GM12878 (cell line): Measurements from ENCODE around the gene KDM2A. TPM values are rescaled to one million over a fixed set of nuclear protein-coding genes. Genes with fewer than 3 reads are reported as not detected.

Source experiments
- ATAC-seq: fragments of 200-7000 bp; cut with Tn5 transposase; 3 replicates; pipeline ENCODE4 v1.9.1; 2020; ENCODE audit warnings: mild to moderate bottlenecking, moderate library complexity
- BruUV-seq: library from RNA; stranded (reverse); fragments of 400-500 nt; replicated peaks from 2 replicates; lab custom pipeline; 2021; lab: Mats Ljungman, UMichigan
- CTCF ChIA-PET: fragments of 300-600 bp; sonication (Branson Sonifier 250); formaldehyde crosslinking; extraction: SDS; loops from one replicate; lab custom pipeline; 2021; ENCODE audit warnings: inconsistent platforms; lab: Yijun Ruan, JAX
- POLR2A ChIA-PET: fragments of 350-600 bp; formaldehyde crosslinking; extraction: SDS; loops from one replicate; lab custom pipeline; 2021; ENCODE audit warnings: inconsistent platforms; lab: Charles Lee
- RAD21 ChIA-PET: fragments of 300-600 bp; sonication (Branson Sonifier 250); formaldehyde crosslinking; loops from one replicate; lab custom pipeline; 2023; ENCODE audit warnings: antibody characterized with exemption; ENCODE audit not compliant: unreplicated experiment; lab: Charles Lee
- SMC1A ChIA-PET: fragments of 300-600 bp; sonication (Branson Sonifier 250); formaldehyde crosslinking; loops from one replicate; lab custom pipeline; 2023; ENCODE audit not compliant: unreplicated experiment, uncharacterized antibody; lab: Charles Lee
- DNase-seq: peaks from one replicate; pipeline ENCODE4 v3.0.0-alpha.2; 2011; ENCODE audit warnings: low read depth, low spot score
- FAIRE-seq: peaks from 3 replicates; lab custom pipeline; 2011; peaks lifted over from hg19 to GRCh38; lab: Jason Lieb, UNC
- H2AFZ ChIP-seq: 2 replicates; pipeline ENCODE4 v1.6.0; 2011; ENCODE audit warnings: low read depth, low read length, control low read depth; ENCODE audit not compliant: control insufficient read depth
- H3K27ac ChIP-seq: 2 replicates; pipeline ENCODE4 v1.5.1; 2011; ENCODE audit warnings: control low read depth; ENCODE audit not compliant: control insufficient read depth, insufficient read depth
- H3K27me3 ChIP-seq, 2 experiments: replicated peaks in 1 of 2; 2 replicates each; pipeline versions ENCODE4 v1.6.0 to v1.6.1; 2011; ENCODE audit warnings: low read length in 1 of 2; ENCODE audit not compliant: control insufficient read depth in 2 of 2, insufficient read depth in 2 of 2
- H3K36me3 ChIP-seq, 2 experiments: 2 replicates each; pipeline ENCODE4 v1.5.1; 2011; ENCODE audit warnings: low read length in 1 of 2; ENCODE audit not compliant: control insufficient read depth in 2 of 2, insufficient read depth in 2 of 2
- H3K4me1 ChIP-seq: 2 replicates; pipeline ENCODE4 v1.6.1; 2011; ENCODE audit warnings: mild to moderate bottlenecking, low read length, moderate library complexity, mixed read lengths; ENCODE audit not compliant: control insufficient read depth, insufficient read depth
- H3K4me2 ChIP-seq: 2 replicates; pipeline ENCODE4 v1.6.0; 2011; ENCODE audit warnings: control low read depth; ENCODE audit not compliant: control insufficient read depth, insufficient read depth
- H3K4me3 ChIP-seq: fragments of 200-600 bp; sonication (generic); 2 replicates; pipeline ENCODE4 v1.5.1; 2016
- H3K79me2 ChIP-seq: 2 replicates; pipeline ENCODE4 v1.6.0; 2011; ENCODE audit warnings: low read length; ENCODE audit not compliant: control insufficient read depth, insufficient read depth
- H3K9ac ChIP-seq: 2 replicates; pipeline ENCODE4 v1.8.0; 2011; ENCODE audit warnings: low read length, control low read depth, mixed read lengths; ENCODE audit not compliant: control insufficient read depth, insufficient read depth
- H3K9me3 ChIP-seq: replicated peaks from 3 replicates; pipeline ENCODE4 v1.5.1; 2011; ENCODE audit warnings: mild to moderate bottlenecking, low read length; ENCODE audit not compliant: control insufficient read depth, insufficient read depth
- H4K20me1 ChIP-seq: 2 replicates; pipeline ENCODE4 v1.6.0; 2011; ENCODE audit not compliant: control insufficient read depth, insufficient read depth
- CEBPZ ChIP-seq: fragments of 150-350 bp; IDR thresholded peaks from 2 replicates; pipeline ENCODE4 v1.6.1; 2016; ENCODE audit warnings: low read depth, low read length
- IRF3 ChIP-seq: fragments of 450-650 bp; IDR thresholded peaks from 2 replicates; pipeline ENCODE4 v1.6.1; 2014; ENCODE audit warnings: mild to moderate bottlenecking
- NFIC ChIP-seq: IDR thresholded peaks from 2 replicates; pipeline ENCODE4 v1.6.1; 2012; ENCODE audit warnings: low read depth, mild to moderate bottlenecking, inconsistent platforms, low read length, moderate library complexity
- NRF1 ChIP-seq: conservative IDR thresholded peaks from 2 replicates; pipeline ENCODE4 v1.6.1; 2011; ENCODE audit warnings: mild to moderate bottlenecking, low read depth, low read length, improper control_type of control experiment
- PAX5 ChIP-seq: IDR thresholded peaks from 2 replicates; pipeline ENCODE4 v1.6.1; 2011; ENCODE audit warnings: low read depth, low read length, borderline replicate concordance
- PBX3 ChIP-seq: IDR thresholded peaks from 2 replicates; pipeline ENCODE4 v1.6.1; 2011; ENCODE audit warnings: mild to moderate bottlenecking, low read depth, low read length, moderate library complexity; ENCODE audit not compliant: insufficient replicate concordance
- POLR2A ChIP-seq: IDR thresholded peaks from 2 replicates; pipeline ENCODE4 v1.6.1; 2011; ENCODE audit warnings: low read depth, mild to moderate bottlenecking, low read length
- ZBTB4 ChIP-seq: fragments of 450-650 bp; formaldehyde crosslinking; IDR thresholded peaks from 2 replicates; pipeline ENCODE4 v1.4.0; 2022; ENCODE audit warnings: mild to moderate bottlenecking, moderate library complexity
- ZNF622 ChIP-seq: fragments of 450-650 bp; IDR thresholded peaks from 2 replicates; pipeline ENCODE4 v1.6.1; 2017; ENCODE audit warnings: mild to moderate bottlenecking, inconsistent platforms
- WGBS: methylation state at CpG from one replicate; pipeline ENCODE4 v1.1.6; 2016; ENCODE audit warnings: low lambda C conversion rate; ENCODE audit not compliant: insufficient replicate concordance, insufficient coverage; ENCODE audit errors: missing lambda C conversion rate; 5-methylcytosine and 5-hydroxymethylcytosine counted together
- in situ Hi-C: fragments of 300-500 bp; cut with MboI; formaldehyde crosslinking; loops from 9 replicates; pipeline ENCODE4 v1.14.3; 2018; ENCODE audit warnings: mixed read lengths
- intact Hi-C: fragments of 100-400 bp; cut with micrococcal nuclease; formaldehyde crosslinking; loops from one replicate; pipeline ENCODE4 v1.14.2; 2022; ENCODE audit not compliant: unreplicated experiment
- polyA plus RNA-seq, 11 experiments: library from polyadenylated mRNA; depleted of rRNA in 4 of 11; unstranded in 6 of 11; stranded (reverse) in 5 of 11; fragments of >200 nt; fragmentation: Nextera tagmentation in 4 of 11; fragmentation: Illumina TruSeq in 1 of 11; extraction: Ambion mirVana in 4 of 11; extraction: Trizol in 1 of 11; gene quantifications; 1 replicate in 1 of 11; 2 replicates in 10 of 11; pipeline versions ENCODE4 v1.2.1 to v1.2.3, GENCODE V29; 2011 to 2016; ENCODE audit warnings: inconsistent platforms in 2 of 11, missing spikeins in 2 of 11, low read depth in 1 of 11
- total RNA-seq, 4 experiments: library from RNA; depleted of rRNA in 3 of 4; stranded (reverse); fragments of >200 nt in 3 of 4; fragmentation: Illumina TruSeq in 1 of 4; extraction: Trizol in 1 of 4; gene quantifications; 2 replicates each; pipeline versions ENCODE4 v1.2.1 to v1.2.3, GENCODE V29; 2013 to 2021
- TF ChIP-seq, protein P1 (sequence below): fragments of 450-650 bp; IDR thresholded peaks from 2 replicates; pipeline ENCODE4 v1.6.1; 2017; ENCODE audit warnings: antibody characterized with exemption, mild to moderate bottlenecking, moderate library complexity

KDM2A gene
- total and polyA plus RNA-seq, 10 of the 15 experiments (the other 5 are each of a cell fraction or from before 2014, with no cell fraction given) = 10.5 to 69.3 (median 41.6) TPM

DNA sequence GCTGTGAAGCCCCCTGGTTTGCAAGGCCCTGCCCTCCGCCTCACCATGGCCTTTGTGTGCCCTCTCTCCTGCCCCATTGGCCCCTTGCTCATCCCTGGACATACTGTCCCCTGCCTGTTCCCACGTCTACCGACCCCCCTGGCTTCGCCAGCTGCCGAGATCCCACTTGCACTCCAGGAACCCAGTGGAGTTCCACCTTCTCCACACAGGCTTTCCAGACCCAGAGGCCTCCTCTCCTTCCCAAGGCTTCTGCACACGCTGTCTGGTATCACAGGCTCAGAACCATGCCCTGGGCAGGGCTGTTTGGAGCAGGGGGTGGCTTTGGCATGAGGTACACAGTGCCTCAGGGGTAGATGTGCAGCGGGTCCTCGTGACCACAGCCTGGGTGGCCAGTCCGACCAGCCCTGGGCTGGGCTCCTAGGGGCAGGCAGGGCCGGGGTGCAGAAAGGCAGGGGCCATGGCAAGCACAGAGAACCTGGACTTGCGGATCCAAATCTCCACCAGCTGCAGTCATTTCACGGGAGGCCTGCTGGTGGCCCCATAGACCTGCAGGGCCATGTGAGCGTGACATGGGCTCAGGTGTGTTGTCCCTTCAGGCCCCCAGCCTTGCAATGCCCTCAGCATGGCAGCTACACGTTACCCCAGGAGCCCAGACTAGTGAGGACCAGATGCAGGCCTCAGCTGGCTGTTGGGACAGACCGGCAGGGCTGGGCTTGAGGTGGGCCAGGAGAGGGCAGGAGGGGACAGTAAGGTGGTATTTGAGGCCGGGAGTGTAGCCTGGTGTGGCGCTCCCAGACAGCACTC, 156.7 kb downstream of the KDM2A start:
- 69% methylated on average over 17 of the region's 17 CpGs for WGBS
- H3K4me2 ChIP-seq = peak overlapping the region; percentile 84
- no peak for FAIRE-seq
- H3K27me3 ChIP-seq = no peaks in the 10 kb centered on the region
- intact Hi-C loops (no loop called here), in situ Hi-C loops (no loop called here)
- CTCF ChIA-PET = interaction anchor here (0.8 to 1.9 kb wide), 4 partner anchors 12 to 107 kb away, joined by 3 to 9 read pairs (median 4); no protein-coding TSS in a partner anchor
- H3K9me3 ChIP-seq = no peaks in the 10 kb centered on the region
- H3K4me3 ChIP-seq = no peak overlapping the region
- H3K79me2 ChIP-seq = peaks cover 82% of the 10 kb centered on the region
- peaks cover 23 to 42% of the 10 kb centered on the region in 2 experiments for H3K36me3 ChIP-seq
- RAD21 ChIA-PET = no interaction called here
- SMC1A ChIA-PET = interaction anchor here (0.5 to 0.6 kb wide), 2 partner anchors 11 to 71 kb away, joined by 3 read pairs; no protein-coding TSS in a partner anchor
- H3K9ac ChIP-seq = peak overlapping the region; percentile 37
- POLR2A ChIA-PET = interaction anchor here (2.6 kb wide), 1 partner anchor 7 kb away, joined by 16 read pairs; no protein-coding TSS in a partner anchor
- no peaks in the 10 kb centered on the region for H4K20me1 ChIP-seq
- no peak overlapping the region for H2AFZ ChIP-seq
- H3K4me1 ChIP-seq = peaks cover 63% of the 10 kb centered on the region
- BruUV-seq = no TSS peak
- peak overlapping the region; percentile 99 for H3K27ac ChIP-seq
- DNase-seq = no peak
- no peak for ATAC-seq
- no peak for TF ChIP-seq NRF1
- TF ChIP-seq POLR2A = peak; percentile 53; the same call in 1 of the 2 replicates
- no peak for TF ChIP-seq ZBTB4 (CRISPR knock-in tag)
- no peak for TF ChIP-seq NFIC
- TF ChIP-seq ZNF622 = no peak
- no peak for TF ChIP-seq CEBPZ
- TF ChIP-seq, protein P1, sequence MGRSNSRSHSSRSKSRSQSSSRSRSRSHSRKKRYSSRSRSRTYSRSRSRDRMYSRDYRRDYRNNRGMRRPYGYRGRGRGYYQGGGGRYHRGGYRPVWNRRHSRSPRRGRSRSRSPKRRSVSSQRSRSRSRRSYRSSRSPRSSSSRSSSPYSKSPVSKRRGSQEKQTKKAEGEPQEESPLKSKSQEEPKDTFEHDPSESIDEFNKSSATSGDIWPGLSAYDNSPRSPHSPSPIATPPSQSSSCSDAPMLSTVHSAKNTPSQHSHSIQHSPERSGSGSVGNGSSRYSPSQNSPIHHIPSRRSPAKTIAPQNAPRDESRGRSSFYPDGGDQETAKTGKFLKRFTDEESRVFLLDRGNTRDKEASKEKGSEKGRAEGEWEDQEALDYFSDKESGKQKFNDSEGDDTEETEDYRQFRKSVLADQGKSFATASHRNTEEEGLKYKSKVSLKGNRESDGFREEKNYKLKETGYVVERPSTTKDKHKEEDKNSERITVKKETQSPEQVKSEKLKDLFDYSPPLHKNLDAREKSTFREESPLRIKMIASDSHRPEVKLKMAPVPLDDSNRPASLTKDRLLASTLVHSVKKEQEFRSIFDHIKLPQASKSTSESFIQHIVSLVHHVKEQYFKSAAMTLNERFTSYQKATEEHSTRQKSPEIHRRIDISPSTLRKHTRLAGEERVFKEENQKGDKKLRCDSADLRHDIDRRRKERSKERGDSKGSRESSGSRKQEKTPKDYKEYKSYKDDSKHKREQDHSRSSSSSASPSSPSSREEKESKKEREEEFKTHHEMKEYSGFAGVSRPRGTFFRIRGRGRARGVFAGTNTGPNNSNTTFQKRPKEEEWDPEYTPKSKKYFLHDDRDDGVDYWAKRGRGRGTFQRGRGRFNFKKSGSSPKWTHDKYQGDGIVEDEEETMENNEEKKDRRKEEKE = no peak
- no peak for TF ChIP-seq IRF3
- TF ChIP-seq PAX5 = no peak
- TF ChIP-seq PBX3 = no peak
